HEK293 (cell line): Measurements from ENCODE around the gene CALCOCO2.

Experiments
- CTCF ChIP-seq: fragments of 450-650 bp; formaldehyde crosslinking; IDR thresholded peaks from 2 replicates; pipeline ENCODE4 v1.5.1; 2016; ENCODE audit warnings: missing biosample characterization, missing genetic modification characterization
- REST ChIP-seq: fragments of 450-650 bp; formaldehyde crosslinking; IDR thresholded peaks from 2 replicates; pipeline ENCODE4 v1.5.1; 2016; ENCODE audit warnings: missing biosample characterization, missing genetic modification characterization
- TF ChIP-seq, protein P1 (sequence below): fragments of 450-650 bp; formaldehyde crosslinking; IDR thresholded peaks from 2 replicates; pipeline ENCODE4 v1.5.1; 2016; ENCODE audit warnings: missing biosample characterization, missing genetic modification characterization, low read depth

DNA sequence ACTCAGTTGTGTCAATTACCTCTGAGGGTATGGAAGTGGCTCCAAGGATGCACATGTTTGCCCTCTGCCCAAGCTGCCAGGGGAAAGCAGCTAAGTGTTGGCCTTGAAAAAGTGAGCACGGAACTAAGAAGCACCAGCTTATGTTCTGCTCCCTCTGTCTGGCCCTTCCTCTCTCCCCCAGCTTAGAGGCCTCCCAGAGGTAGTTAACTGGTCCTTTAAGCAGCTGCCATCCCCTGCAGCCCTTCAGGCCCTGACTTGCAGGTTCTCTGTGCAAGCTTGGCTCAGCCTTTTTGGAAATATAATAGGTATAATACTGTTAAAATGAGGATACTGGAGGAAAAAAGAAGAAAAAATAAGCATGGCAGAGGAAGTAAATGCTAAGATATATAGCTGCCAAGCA lies 70.4 kb downstream of the CALCOCO2 start:
- no peak for TF ChIP-seq REST (tag by site-specific recombination)
- TF ChIP-seq, protein P1, sequence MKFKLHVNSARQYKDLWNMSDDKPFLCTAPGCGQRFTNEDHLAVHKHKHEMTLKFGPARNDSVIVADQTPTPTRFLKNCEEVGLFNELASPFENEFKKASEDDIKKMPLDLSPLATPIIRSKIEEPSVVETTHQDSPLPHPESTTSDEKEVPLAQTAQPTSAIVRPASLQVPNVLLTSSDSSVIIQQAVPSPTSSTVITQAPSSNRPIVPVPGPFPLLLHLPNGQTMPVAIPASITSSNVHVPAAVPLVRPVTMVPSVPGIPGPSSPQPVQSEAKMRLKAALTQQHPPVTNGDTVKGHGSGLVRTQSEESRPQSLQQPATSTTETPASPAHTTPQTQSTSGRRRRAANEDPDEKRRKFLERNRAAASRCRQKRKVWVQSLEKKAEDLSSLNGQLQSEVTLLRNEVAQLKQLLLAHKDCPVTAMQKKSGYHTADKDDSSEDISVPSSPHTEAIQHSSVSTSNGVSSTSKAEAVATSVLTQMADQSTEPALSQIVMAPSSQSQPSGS (tag by site-specific recombination): no peak
- no peak for TF ChIP-seq CTCF (tag by site-specific recombination)
